ENCODE measurements around the gene MAST1. TPM values are rescaled to one million over a fixed set of nuclear protein-coding genes. Genes with fewer than 3 reads are reported as not detected.
"Not testable (repeated sequence)": the region's sequence is repeated elsewhere in the genome, so short reads cannot be mapped to it uniquely, and the experiment has no call there.

The MAST1 gene
- total RNA-seq, 1 donor from 2014 or later: not detected

- Histone ChIP-seq H3K36me3 (ENCODE audit: control insufficient read depth in 3 of 3, insufficient read depth in 3 of 3, low read length in 3 of 3) (no peaks in the 10 kb centered on the region), H3K27me3 (ENCODE audit: control insufficient read depth in 3 of 3, insufficient read depth in 3 of 3, low read length in 3 of 3) (peaks cover 21 to 28% (median 26%) of the 10 kb centered on the region in 3 donors), H3K4me3 (ENCODE audit: low read length in 3 of 3) (peak overlapping the region in 1 of 3 donors; percentile 43), H3K4me1 (ENCODE audit: control insufficient read depth in 3 of 3, insufficient read depth in 3 of 3, low read length in 3 of 3) (peaks cover 13 to 20% (median 19%) of the 10 kb centered on the region in 3 donors), H3K9me3 (ENCODE audit: control insufficient read depth in 3 of 3, low read length in 3 of 3) (peaks cover 0 to 8% (median 6%) of the 10 kb centered on the region in 3 donors), H3K27ac (ENCODE audit: low read depth, low read length) (no peak overlapping the region), H3K9ac (ENCODE audit: low read depth in 1 of 3, low read length in 3 of 3) (no peak overlapping the region)
These were observed 45.9 kb downstream of the MAST1 start for GRCh38 chr19:12884202-12884601.

- peaks cover 13 to 20% (median 19%) of the 10 kb centered on the region in 3 donors for H3K4me1 ChIP-seq (ENCODE audit: control insufficient read depth in 3 of 3, insufficient read depth in 3 of 3, low read length in 3 of 3)
- H3K9me3 ChIP-seq (ENCODE audit: control insufficient read depth in 3 of 3, low read length in 3 of 3): peaks cover 0 to 8% (median 6%) of the 10 kb centered on the region in 3 donors
- peaks cover 21 to 28% (median 26%) of the 10 kb centered on the region in 3 donors for H3K27me3 ChIP-seq (ENCODE audit: control insufficient read depth in 3 of 3, insufficient read depth in 3 of 3, low read length in 3 of 3)
- peak overlapping the region in 1 of 3 donors; percentile 56 for H3K4me3 ChIP-seq (ENCODE audit: low read length in 3 of 3)
- H3K27ac ChIP-seq (ENCODE audit: low read depth, low read length): no peak overlapping the region
- no peaks in the 10 kb centered on the region for H3K36me3 ChIP-seq (ENCODE audit: control insufficient read depth in 3 of 3, insufficient read depth in 3 of 3, low read length in 3 of 3)
- H3K9ac ChIP-seq (ENCODE audit: low read depth in 1 of 3, low read length in 3 of 3): peak overlapping the region in 1 of 3 donors; percentile 16
These were observed 46.3 kb downstream of the MAST1 start for GRCh38 chr19:12884627-12884925.

GRCh38 chr19:12884926-12885748 is 46.8 kb downstream of the MAST1 start:
- Histone ChIP-seq H3K36me3 (ENCODE audit: control insufficient read depth in 3 of 3, insufficient read depth in 3 of 3, low read length in 3 of 3) (no peaks in the 10 kb centered on the region), H3K9ac (ENCODE audit: low read depth in 1 of 3, low read length in 3 of 3) (peak overlapping the region in 1 of 3 donors; percentile 25), H3K4me3 (ENCODE audit: low read length in 3 of 3) (peak overlapping the region in 2 of 3 donors; percentile 40 to 56), H3K27ac (ENCODE audit: low read depth, low read length) (no peak overlapping the region), H3K27me3 (ENCODE audit: control insufficient read depth in 3 of 3, insufficient read depth in 3 of 3, low read length in 3 of 3) (peaks cover 21 to 28% (median 26%) of the 10 kb centered on the region in 3 donors), H3K9me3 (ENCODE audit: control insufficient read depth in 3 of 3, low read length in 3 of 3) (peaks cover 0 to 8% (median 6%) of the 10 kb centered on the region in 3 donors), H3K4me1 (ENCODE audit: control insufficient read depth in 3 of 3, insufficient read depth in 3 of 3, low read length in 3 of 3) (peaks cover 13 to 20% (median 19%) of the 10 kb centered on the region in 3 donors)

GRCh38 chr19:12885749-12886650 is 47.7 kb downstream of the MAST1 start:
- H3K36me3 ChIP-seq (ENCODE audit: control insufficient read depth in 3 of 3, insufficient read depth in 3 of 3, low read length in 3 of 3): peaks cover 0 to under 1% (median 0%) of the 10 kb centered on the region in 3 donors
- H3K27ac ChIP-seq (ENCODE audit: low read depth, low read length): no peak overlapping the region
- H3K9me3 ChIP-seq (ENCODE audit: control insufficient read depth in 3 of 3, low read length in 3 of 3): peaks cover 0 to 8% (median 6%) of the 10 kb centered on the region in 3 donors
- H3K9ac ChIP-seq (ENCODE audit: low read depth in 1 of 3, low read length in 3 of 3): peak overlapping the region in 1 of 3 donors; percentile 25
- H3K27me3 ChIP-seq (ENCODE audit: control insufficient read depth in 3 of 3, insufficient read depth in 3 of 3, low read length in 3 of 3): peaks cover 21 to 28% (median 26%) of the 10 kb centered on the region in 3 donors
- peaks cover 8 to 20% (median 16%) of the 10 kb centered on the region in 3 donors for H3K4me1 ChIP-seq (ENCODE audit: control insufficient read depth in 3 of 3, insufficient read depth in 3 of 3, low read length in 3 of 3)
- peak overlapping the region in 2 of 3 donors; percentile 14 to 56 for H3K4me3 ChIP-seq (ENCODE audit: low read length in 3 of 3)

GRCh38 chr19:12886651-12886968 is 48.3 kb downstream of the MAST1 start:
- no peak overlapping the region for H3K9ac ChIP-seq (ENCODE audit: low read depth in 1 of 3, low read length in 3 of 3)
- peaks cover 0 to 2% (median 0%) of the 10 kb centered on the region in 3 donors for H3K36me3 ChIP-seq (ENCODE audit: control insufficient read depth in 3 of 3, insufficient read depth in 3 of 3, low read length in 3 of 3)
- H3K4me1 ChIP-seq (ENCODE audit: control insufficient read depth in 3 of 3, insufficient read depth in 3 of 3, low read length in 3 of 3): peaks cover 11 to 22% (median 18%) of the 10 kb centered on the region in 3 donors
- peaks cover 21 to 28% (median 26%) of the 10 kb centered on the region in 3 donors for H3K27me3 ChIP-seq (ENCODE audit: control insufficient read depth in 3 of 3, insufficient read depth in 3 of 3, low read length in 3 of 3)
- peaks cover 0 to 8% (median 6%) of the 10 kb centered on the region in 3 donors for H3K9me3 ChIP-seq (ENCODE audit: control insufficient read depth in 3 of 3, low read length in 3 of 3)
- no peak overlapping the region for H3K27ac ChIP-seq (ENCODE audit: low read depth, low read length)
- H3K4me3 ChIP-seq (ENCODE audit: low read length in 3 of 3): no peak overlapping the region

- Histone ChIP-seq H3K27ac (ENCODE audit: low read depth, low read length) (no peak within 1 kb of the TSS), H3K4me1 (ENCODE audit: control insufficient read depth in 3 of 3, insufficient read depth in 3 of 3, low read length in 3 of 3) (peaks cover 16 to 27% (median 24%) of the 10 kb centered on the region in 3 donors), H3K9me3 (ENCODE audit: control insufficient read depth in 3 of 3, low read length in 3 of 3) (peaks cover 0 to 8% (median 6%) of the 10 kb centered on the region in 3 donors), H3K9ac (ENCODE audit: low read depth in 1 of 3, low read length in 3 of 3) (no peak within 1 kb of the TSS), H3K4me3 (ENCODE audit: low read length in 3 of 3) (no peak within 1 kb of the TSS), H3K36me3 (ENCODE audit: control insufficient read depth in 3 of 3, insufficient read depth in 3 of 3, low read length in 3 of 3) (peaks cover 0 to 2% (median 0%) of the 10 kb centered on the region in 3 donors), H3K27me3 (ENCODE audit: control insufficient read depth in 3 of 3, insufficient read depth in 3 of 3, low read length in 3 of 3) (peaks cover 21 to 28% (median 26%) of the 10 kb centered on the region in 3 donors)
These were observed 48.8 kb downstream of the MAST1 start, which contains the start of gene KLF1 for GRCh38 chr19:12886969-12887747. Gene KLF1 (minus strand): TSS chr19:12887201. CDS start chr19:12887140, 61 bp downstream.

GRCh38 chr19:12888006-12888603 is 49.8 kb downstream of the MAST1 start:
- H3K27me3 ChIP-seq (ENCODE audit: control insufficient read depth in 3 of 3, insufficient read depth in 3 of 3, low read length in 3 of 3): peaks cover 21 to 28% (median 26%) of the 10 kb centered on the region in 3 donors
- no peak overlapping the region for H3K9ac ChIP-seq (ENCODE audit: low read depth in 1 of 3, low read length in 3 of 3)
- no peak overlapping the region for H3K27ac ChIP-seq (ENCODE audit: low read depth, low read length)
- no peak overlapping the region for H3K4me3 ChIP-seq (ENCODE audit: low read length in 3 of 3)
- peaks cover 0 to 8% (median 6%) of the 10 kb centered on the region in 3 donors for H3K9me3 ChIP-seq (ENCODE audit: control insufficient read depth in 3 of 3, low read length in 3 of 3)
- peaks cover under 1 to 2% (median under 1%) of the 10 kb centered on the region in 3 donors for H3K36me3 ChIP-seq (ENCODE audit: control insufficient read depth in 3 of 3, insufficient read depth in 3 of 3, low read length in 3 of 3)
- H3K4me1 ChIP-seq (ENCODE audit: control insufficient read depth in 3 of 3, insufficient read depth in 3 of 3, low read length in 3 of 3): peaks cover 20 to 28% (median 24%) of the 10 kb centered on the region in 3 donors

GRCh38 chr19:12890299-12890786 is 52.0 kb downstream of the MAST1 start:
- not testable (repeated sequence) for H3K9me3 ChIP-seq (ENCODE audit: control insufficient read depth in 3 of 3, low read length in 3 of 3)
- H3K27me3 ChIP-seq (ENCODE audit: control insufficient read depth in 3 of 3, insufficient read depth in 3 of 3, low read length in 3 of 3): peaks cover 5 to 12% (median 7%) of the 10 kb centered on the region in 3 donors
- peaks cover 19 to 21% (median 20%) of the 10 kb centered on the region in 3 donors for H3K36me3 ChIP-seq (ENCODE audit: control insufficient read depth in 3 of 3, insufficient read depth in 3 of 3, low read length in 3 of 3)
- H3K27ac ChIP-seq (ENCODE audit: low read depth, low read length): peak overlapping the region; percentile 78
- H3K9ac ChIP-seq (ENCODE audit: low read depth in 1 of 3, low read length in 3 of 3): peak overlapping the region; percentile 33 to 71 (median 45)
- H3K4me1 ChIP-seq (ENCODE audit: control insufficient read depth in 3 of 3, insufficient read depth in 3 of 3, low read length in 3 of 3): peaks cover 17 to 21% (median 18%) of the 10 kb centered on the region in 3 donors
- peak overlapping the region; percentile 62 to 67 (median 64) for H3K4me3 ChIP-seq (ENCODE audit: low read length in 3 of 3)
